NCI-H460 (cell line): ENCODE measurements around the gene CDH23. TPM values are rescaled to one million over a fixed set of nuclear protein-coding genes. Genes with fewer than 3 reads are reported as not detected.

Source experiments
- DNase-seq: peaks from one replicate; pipeline ENCODE4 v3.0.0-alpha.2; 2016; ENCODE audit warnings: low read depth; ENCODE audit errors: extremely low read depth
- total RNA-seq: library from RNA; depleted of rRNA; stranded (reverse); fragments of >200 nt; shearing (Covaris generic); gene quantifications from 2 replicates; pipeline ENCODE4 v1.2.3, GENCODE V29; 2014

The CDH23 gene
- total RNA-seq, 1 experiment from 2014 or later = under 0.01 TPM

- DNase-seq = no peak
Measured at GRCh38 chr10:71777213-71777985, 380.7 kb downstream of the CDH23 start.

- DNase-seq = no peak
Measured at GRCh38 chr10:71778071-71778825, 381.5 kb downstream of the CDH23 start.

- DNase-seq = no peak
Measured at GRCh38 chr10:71779641-71780040, 382.9 kb downstream of the CDH23 start.

GRCh38 chr10:71780156-71780555 lies 383.4 kb downstream of the CDH23 start:
- no peak for DNase-seq

GRCh38 chr10:71780719-71781118 lies 384.0 kb downstream of the CDH23 start:
- no peak for DNase-seq

GRCh38 chr10:71782221-71782916 lies 385.6 kb downstream of the CDH23 start:
- DNase-seq = no peak

GRCh38 chr10:71782917-71783490 lies 386.3 kb downstream of the CDH23 start:
- DNase-seq = no peak

- DNase-seq = no peak
Measured at GRCh38 chr10:71783917-71784678, 387.4 kb downstream of the CDH23 start.

- DNase-seq = no peak
Measured at GRCh38 chr10:71784679-71785272, 388.1 kb downstream of the CDH23 start.

- no peak for DNase-seq
Measured at GRCh38 chr10:71788954-71789353, 392.2 kb downstream of the CDH23 start.

- no peak for DNase-seq
Measured at GRCh38 chr10:71789871-71790270, 393.2 kb downstream of the CDH23 start.

GRCh38 chr10:71790749-71791440 lies 394.2 kb downstream of the CDH23 start:
- DNase-seq = no peak

- DNase-seq = peak; percentile 22
Measured at GRCh38 chr10:71795248-71795647, 398.5 kb downstream of the CDH23 start.

GRCh38 chr10:71796749-71797405 lies 400.2 kb downstream of the CDH23 start:
- DNase-seq = no peak

GRCh38 chr10:71797533-71798307 lies 401.0 kb downstream of the CDH23 start:
- no peak for DNase-seq

GRCh38 chr10:71798308-71798624 lies 401.5 kb downstream of the CDH23 start:
- DNase-seq = no peak

- no peak for DNase-seq
Measured at GRCh38 chr10:71799112-71799511, 402.4 kb downstream of the CDH23 start.
